IPS DF 4.7 (cell line): ENCODE measurements around the gene SLC5A4.
"Not testable (repeated sequence)": the region's sequence is repeated elsewhere in the genome, so short reads cannot be mapped to it uniquely, and the experiment has no call there.

ENCODE experiments used
- DNase-seq: peaks from one replicate; pipeline ENCODE4 v3.0.0-alpha.2; 2013; ENCODE audit warnings: low spot score; ENCODE audit errors: extremely low read depth

The SLC5A4 gene

DNA sequence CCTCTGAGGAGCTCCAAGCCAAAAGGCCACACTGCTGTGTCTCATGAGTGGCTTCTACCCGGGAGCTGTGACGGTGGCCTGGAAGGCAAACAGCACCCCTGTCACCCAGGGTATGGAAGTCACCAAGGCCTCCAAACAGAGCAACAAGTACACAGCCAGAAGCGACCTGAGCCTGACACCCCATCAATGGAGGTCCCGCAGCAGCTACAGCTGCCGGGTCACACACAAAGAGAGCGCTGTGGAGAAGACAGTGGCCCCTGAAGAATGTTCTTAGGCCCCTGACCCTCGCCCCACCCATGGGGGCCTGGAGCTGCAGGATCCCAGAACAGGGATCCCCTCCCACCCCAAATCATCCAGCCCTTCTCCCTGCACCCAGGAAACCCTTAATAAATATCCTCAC lies 55.2 kb downstream of the SLC5A4 start:
- no peak for DNase-seq

DNA sequence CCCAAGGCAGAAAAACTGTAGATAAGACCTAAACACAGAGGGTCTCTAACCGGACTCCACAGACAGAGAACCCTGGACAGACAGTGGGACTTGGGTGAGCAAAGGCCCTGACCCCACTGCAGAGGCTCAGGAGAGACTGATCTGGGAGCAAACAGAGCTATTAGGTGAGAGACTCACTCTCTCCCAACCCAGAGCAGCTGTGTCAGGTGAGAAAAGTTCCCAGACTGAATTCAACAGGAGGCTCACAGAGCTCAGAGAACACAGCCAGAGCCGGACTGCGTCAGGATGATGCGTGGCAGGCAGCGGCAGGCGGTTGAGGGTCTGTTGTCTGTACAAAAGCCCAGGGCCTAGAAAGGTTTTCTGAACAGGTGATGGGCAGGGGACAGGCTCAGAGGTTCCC lies 55.8 kb downstream of the SLC5A4 start:
- DNase-seq, result no peak

DNA sequence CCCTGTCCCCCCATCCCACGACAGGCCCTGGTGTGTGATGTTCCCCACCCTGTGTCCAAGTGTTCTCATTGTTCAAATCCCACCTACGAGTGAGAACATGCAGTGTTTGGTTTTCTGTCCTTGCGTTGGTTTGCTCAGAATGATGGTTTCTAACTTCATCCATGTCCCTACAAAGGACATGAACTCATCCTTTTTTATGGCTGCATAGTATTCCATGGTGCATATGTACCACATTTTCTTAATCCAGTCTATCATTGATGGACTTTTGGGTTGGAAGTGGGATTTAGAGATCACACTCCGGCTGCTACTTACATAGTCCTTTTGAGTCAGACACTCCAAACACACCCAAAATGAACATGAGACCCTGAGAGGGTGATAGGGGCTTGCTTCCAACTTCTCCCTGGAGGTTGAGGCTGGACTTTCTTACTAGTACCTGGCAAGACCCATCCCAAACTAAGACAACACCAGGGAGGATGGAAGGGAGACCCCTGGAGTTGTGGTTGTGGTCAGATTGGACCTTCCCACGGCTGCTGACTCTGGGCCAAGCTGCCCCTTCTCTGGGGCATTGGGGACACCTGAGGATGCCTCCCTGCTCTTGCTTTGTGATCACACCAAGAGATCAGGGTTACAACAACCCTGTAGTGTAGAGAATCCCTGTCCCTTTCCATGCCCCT lies 57.5 kb downstream of the SLC5A4 start:
- not testable (repeated sequence) for DNase-seq

DNA sequence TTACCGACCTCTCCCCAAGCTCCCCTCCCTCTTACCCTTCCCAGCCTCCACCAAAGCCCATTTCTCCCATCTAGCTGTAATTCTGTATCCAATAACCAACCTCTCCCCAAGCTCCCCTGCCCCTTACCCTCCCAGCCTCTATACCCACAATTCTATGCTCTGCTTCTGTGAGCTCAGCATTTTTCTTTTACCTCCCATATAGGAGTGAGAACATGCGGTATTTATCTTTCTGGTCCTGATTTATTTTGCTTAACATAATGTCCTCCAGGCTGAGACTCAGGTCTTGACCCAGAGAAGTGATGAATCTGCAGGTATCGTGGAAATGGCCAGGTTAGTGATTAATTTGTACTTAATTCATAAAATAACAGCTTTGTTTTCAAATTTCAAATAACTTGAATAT lies 59.2 kb downstream of the SLC5A4 start:
- DNase-seq, result not testable (repeated sequence)

DNA sequence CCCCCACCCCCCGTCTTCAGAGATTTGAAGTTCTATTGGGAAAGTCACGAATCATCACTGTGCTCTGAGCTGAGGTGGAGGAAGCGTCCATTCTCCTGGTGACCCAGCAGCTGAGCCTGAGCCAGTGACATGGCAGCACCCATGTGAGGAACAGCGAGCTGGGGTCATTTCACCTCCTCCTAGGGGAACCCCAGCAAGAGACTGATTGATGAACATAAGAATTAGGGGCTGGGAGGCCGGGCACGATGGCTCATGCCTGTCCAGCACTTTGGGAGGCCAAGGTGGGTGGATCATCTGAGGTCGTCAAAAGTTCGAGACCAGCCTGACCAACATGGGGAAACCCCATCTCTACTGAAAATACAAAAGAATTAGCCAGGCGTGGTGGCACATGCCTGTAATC lies 61.8 kb downstream of the SLC5A4 start:
- not testable (repeated sequence) for DNase-seq

DNA sequence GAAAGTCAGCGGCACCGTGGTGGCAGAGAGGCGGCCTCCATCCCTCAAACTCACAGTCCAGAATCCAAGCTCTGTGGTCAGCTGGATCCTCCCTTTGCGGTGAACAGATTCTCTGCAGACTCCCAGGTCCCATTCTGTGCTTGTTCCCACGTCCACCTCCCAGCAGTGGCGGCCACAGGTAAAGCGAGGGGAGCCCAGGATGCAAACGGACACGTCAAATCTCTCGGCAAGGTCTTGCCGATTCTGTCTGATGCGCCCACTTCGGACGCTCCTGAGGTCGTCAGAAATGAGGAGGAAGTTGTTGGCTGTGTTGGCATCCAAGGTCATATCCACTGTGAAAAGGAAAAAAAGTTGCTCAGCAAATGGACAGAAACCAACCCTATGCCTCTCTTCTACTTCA lies 64.1 kb downstream of the SLC5A4 start:
- DNase-seq, result not testable (repeated sequence)

DNA sequence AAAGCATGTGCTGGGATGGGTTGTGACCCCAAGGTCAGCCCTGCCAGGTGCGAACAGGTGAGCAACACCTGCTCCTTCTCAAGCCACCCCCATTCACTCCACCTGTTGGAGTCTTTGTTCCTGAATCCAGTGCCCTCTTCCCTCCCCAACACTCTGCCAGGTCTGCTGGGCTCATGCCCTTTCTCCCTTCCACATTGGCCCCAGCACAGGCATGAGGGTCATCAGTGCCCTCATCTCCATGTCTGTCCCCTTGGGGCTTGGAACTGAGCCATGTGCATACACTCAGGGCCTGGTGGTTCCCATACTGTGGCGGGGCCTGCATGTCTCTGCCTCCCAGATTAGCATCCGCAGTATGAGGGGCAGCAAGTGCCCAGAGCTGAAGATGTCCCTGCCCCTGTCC lies 69.3 kb downstream of the SLC5A4 start:
- DNase-seq, result no peak

DNA sequence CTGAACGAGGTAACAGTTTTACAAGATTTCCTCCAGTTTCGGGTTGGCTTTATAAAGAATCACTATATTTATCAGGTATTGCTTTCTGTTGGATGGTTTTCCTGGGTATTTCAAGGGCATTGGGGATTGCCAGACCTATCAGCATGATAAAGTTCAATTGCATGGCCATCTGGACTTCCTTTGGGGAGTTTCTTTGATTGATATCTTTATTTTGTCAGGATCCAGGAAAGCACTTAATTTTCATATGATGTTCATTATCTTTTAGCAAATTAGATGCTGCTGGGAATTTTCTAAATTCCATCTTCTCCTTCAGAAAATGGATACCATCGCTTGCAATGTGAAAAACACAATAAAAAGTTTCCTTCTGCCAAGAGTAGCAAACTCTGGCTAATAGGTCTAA lies 71.5 kb downstream of the SLC5A4 start:
- DNase-seq, result no peak

DNA sequence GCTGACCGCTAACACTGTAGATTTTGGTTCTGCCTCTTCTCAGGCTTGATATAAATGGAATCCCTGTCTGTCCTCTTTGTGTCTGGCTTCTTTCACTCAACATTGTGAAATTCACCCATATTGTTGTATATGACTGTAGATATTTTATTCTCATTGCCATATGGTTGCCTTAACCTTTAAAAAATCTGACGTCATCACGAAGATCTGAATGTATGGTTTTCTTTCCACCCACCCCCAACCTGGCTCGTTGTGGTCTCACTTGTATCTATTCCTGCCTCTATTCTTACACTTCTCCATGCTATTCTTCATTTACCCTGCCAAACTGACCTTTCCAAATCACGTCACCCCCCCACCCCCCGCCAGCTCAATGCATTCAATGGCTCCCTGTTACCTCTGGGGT lies 74.1 kb downstream of the SLC5A4 start:
- DNase-seq, result no peak

DNA sequence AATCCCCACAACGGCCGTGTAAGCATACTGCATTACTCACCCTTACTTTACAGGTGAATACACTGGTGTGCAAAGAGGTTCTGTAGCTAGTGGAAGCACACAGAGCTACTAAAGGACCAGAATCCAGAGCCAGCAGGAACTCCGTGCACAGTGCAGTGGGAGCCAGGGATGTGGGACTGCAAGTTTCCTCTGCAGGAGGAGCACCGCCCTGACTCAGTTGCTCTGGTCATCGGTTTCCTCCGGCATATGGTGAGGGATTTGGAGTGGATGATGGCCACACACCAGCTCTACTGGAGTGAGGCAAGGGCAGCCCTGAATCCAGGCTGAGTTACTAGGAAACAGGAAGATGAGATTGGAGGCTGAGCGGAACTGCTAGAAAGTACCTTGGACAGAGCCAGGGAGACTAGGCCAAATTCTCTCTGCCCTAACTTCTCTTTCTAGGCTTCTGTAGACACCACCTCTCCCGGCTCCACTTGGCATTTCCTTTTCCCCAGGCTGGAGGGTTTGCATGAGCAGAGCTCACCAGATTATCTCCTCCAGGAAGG lies 77.9 kb downstream of the SLC5A4 start:
- no peak for DNase-seq

DNA sequence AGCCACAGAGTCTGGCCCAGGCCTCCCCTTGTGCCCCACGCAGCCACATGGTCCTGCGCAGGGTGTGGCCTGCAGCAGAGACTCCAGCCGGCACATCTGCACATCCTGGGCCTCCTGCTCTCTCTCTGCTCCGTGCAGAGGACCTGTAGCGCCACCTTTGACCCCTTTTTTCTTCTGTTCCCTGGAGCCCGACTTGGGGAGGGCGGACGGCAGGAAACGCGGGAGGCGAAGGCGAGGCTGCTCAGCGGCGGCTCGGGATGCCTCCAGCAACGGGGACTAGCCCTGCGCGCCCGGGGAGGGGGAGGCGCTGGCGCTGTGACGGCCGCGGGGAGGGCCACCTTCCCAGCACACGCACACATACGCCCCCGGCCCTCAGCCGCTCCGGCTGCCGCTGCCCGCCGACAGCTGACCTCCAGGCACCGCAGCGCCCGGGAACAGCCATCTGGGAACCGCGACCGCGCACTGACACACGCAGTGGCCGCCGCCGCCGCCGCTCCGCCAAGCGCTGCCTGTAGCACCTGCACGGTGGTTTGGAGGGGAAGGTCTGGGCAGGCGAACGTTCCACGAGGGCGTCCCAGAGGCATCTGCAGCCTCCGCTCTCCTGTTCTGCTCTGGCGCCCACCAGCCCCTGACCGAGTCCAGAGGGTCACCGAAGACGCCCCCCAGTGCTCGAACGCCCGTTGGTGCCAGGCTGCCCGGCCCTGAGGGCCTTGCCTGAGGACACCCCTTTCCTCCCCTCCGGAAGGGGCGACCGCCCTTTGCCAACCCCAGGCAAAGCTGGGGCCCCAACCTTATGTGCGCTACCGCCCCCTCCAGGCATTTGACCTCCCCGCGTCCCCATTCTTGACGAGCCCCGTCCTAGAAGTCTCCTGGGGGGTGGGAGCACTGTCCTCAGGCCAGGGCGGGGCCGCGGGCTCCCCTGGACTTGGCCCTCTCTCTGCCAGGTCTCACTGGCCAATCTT lies 79.2 kb downstream of the SLC5A4 start:
- DNase-seq, result no peak

DNA sequence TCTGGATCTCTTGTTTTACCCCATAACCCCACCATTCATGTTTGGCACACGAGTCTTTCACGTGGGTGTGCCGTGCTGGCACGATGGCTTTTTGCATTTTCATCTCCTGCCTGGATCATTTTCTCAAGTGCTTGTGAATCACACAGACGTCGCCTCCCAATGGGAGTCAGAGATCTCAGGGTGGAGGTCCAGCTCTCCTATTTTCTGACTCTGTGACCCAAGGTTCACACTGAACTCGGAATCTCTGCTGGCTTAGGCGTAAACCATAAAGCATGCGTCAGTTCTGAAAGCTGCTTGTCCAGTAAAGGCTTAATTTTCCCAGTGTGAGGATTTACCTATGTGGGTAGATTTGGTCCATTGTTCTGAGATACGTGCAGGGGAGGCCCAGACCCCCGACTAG lies 80.0 kb downstream of the SLC5A4 start:
- no peak for DNase-seq
